GM12878 (cell line): ENCODE data around the gene NOP56. TPM values are rescaled to one million over a fixed set of nuclear protein-coding genes. Genes with fewer than 3 reads are reported as not detected.

Experiments
- ATAC-seq: fragments of 200-7000 bp; cut with Tn5 transposase; 3 replicates; pipeline ENCODE4 v1.9.1; 2020; ENCODE audit warnings: mild to moderate bottlenecking, moderate library complexity
- BruUV-seq: library from RNA; stranded (reverse); fragments of 400-500 nt; replicated peaks from 2 replicates; lab custom pipeline; 2021; lab: Mats Ljungman, UMichigan
- CTCF ChIA-PET: fragments of 300-600 bp; sonication (Branson Sonifier 250); formaldehyde crosslinking; extraction: SDS; loops from one replicate; lab custom pipeline; 2021; ENCODE audit warnings: inconsistent platforms; lab: Yijun Ruan, JAX
- POLR2A ChIA-PET: fragments of 350-600 bp; formaldehyde crosslinking; extraction: SDS; loops from one replicate; lab custom pipeline; 2021; ENCODE audit warnings: inconsistent platforms; lab: Charles Lee
- RAD21 ChIA-PET: fragments of 300-600 bp; sonication (Branson Sonifier 250); formaldehyde crosslinking; loops from one replicate; lab custom pipeline; 2023; ENCODE audit warnings: antibody characterized with exemption; ENCODE audit not compliant: unreplicated experiment; lab: Charles Lee
- SMC1A ChIA-PET: fragments of 300-600 bp; sonication (Branson Sonifier 250); formaldehyde crosslinking; loops from one replicate; lab custom pipeline; 2023; ENCODE audit not compliant: unreplicated experiment, uncharacterized antibody; lab: Charles Lee
- DNase-seq: peaks from one replicate; pipeline ENCODE4 v3.0.0-alpha.2; 2011; ENCODE audit warnings: low read depth, low spot score
- FAIRE-seq: peaks from 3 replicates; lab custom pipeline; 2011; peaks lifted over from hg19 to GRCh38; lab: Jason Lieb, UNC
- H2AFZ ChIP-seq: 2 replicates; pipeline ENCODE4 v1.6.0; 2011; ENCODE audit warnings: low read depth, low read length, control low read depth; ENCODE audit not compliant: control insufficient read depth
- H3K27ac ChIP-seq: 2 replicates; pipeline ENCODE4 v1.5.1; 2011; ENCODE audit warnings: control low read depth; ENCODE audit not compliant: control insufficient read depth, insufficient read depth
- H3K27me3 ChIP-seq, 2 experiments: replicated peaks in 1 of 2; 2 replicates each; pipeline versions ENCODE4 v1.6.0 to v1.6.1; 2011; ENCODE audit warnings: low read length in 1 of 2; ENCODE audit not compliant: control insufficient read depth in 2 of 2, insufficient read depth in 2 of 2
- H3K36me3 ChIP-seq, 2 experiments: 2 replicates each; pipeline ENCODE4 v1.5.1; 2011; ENCODE audit warnings: low read length in 1 of 2; ENCODE audit not compliant: control insufficient read depth in 2 of 2, insufficient read depth in 2 of 2
- H3K4me1 ChIP-seq: 2 replicates; pipeline ENCODE4 v1.6.1; 2011; ENCODE audit warnings: mild to moderate bottlenecking, low read length, moderate library complexity, mixed read lengths; ENCODE audit not compliant: control insufficient read depth, insufficient read depth
- H3K4me2 ChIP-seq: 2 replicates; pipeline ENCODE4 v1.6.0; 2011; ENCODE audit warnings: control low read depth; ENCODE audit not compliant: control insufficient read depth, insufficient read depth
- H3K4me3 ChIP-seq: fragments of 200-600 bp; sonication (generic); 2 replicates; pipeline ENCODE4 v1.5.1; 2016
- H3K79me2 ChIP-seq: 2 replicates; pipeline ENCODE4 v1.6.0; 2011; ENCODE audit warnings: low read length; ENCODE audit not compliant: control insufficient read depth, insufficient read depth
- H3K9ac ChIP-seq: 2 replicates; pipeline ENCODE4 v1.8.0; 2011; ENCODE audit warnings: low read length, control low read depth, mixed read lengths; ENCODE audit not compliant: control insufficient read depth, insufficient read depth
- H3K9me3 ChIP-seq: replicated peaks from 3 replicates; pipeline ENCODE4 v1.5.1; 2011; ENCODE audit warnings: mild to moderate bottlenecking, low read length; ENCODE audit not compliant: control insufficient read depth, insufficient read depth
- H4K20me1 ChIP-seq: 2 replicates; pipeline ENCODE4 v1.6.0; 2011; ENCODE audit not compliant: control insufficient read depth, insufficient read depth
- BHLHE40 ChIP-seq, 2 experiments: fragments of 450-650 bp in 1 of 2; IDR thresholded peaks; 2 replicates each; pipeline ENCODE4 v1.6.1; 2011 to 2017; ENCODE audit warnings: low read depth in 2 of 2, borderline replicate concordance in 1 of 2, improper control_type of control experiment in 1 of 2, low read length in 1 of 2, mild to moderate bottlenecking in 1 of 2
- CREM ChIP-seq: IDR thresholded peaks from 2 replicates; pipeline ENCODE4 v1.6.1; 2014; ENCODE audit warnings: antibody characterized with exemption, low read depth
- FOXM1 ChIP-seq: IDR thresholded peaks from 2 replicates; pipeline ENCODE4 v1.6.1; 2012; ENCODE audit warnings: low read depth, mild to moderate bottlenecking, inconsistent platforms, low read length, moderate library complexity
- GATAD2B ChIP-seq: fragments of 450-650 bp; conservative IDR thresholded peaks from 2 replicates; pipeline ENCODE4 v1.6.1; 2017; ENCODE audit warnings: low read depth, mild to moderate bottlenecking, moderate library complexity
- IKZF1 ChIP-seq: fragments of 450-650 bp; conservative IDR thresholded peaks from 2 replicates; pipeline ENCODE4 v1.6.1; 2017; ENCODE audit warnings: antibody characterized with exemption, mild to moderate bottlenecking
- MEF2B ChIP-seq: fragments of 450-650 bp; IDR thresholded peaks from 2 replicates; pipeline ENCODE4 v1.6.1; 2018; ENCODE audit warnings: mild to moderate bottlenecking, moderate library complexity; ENCODE audit not compliant: partially characterized antibody, poor library complexity, severe bottlenecking
- MYC ChIP-seq: IDR thresholded peaks from 2 replicates; pipeline ENCODE4 v1.6.1; 2011; ENCODE audit warnings: mild to moderate bottlenecking, low read length, moderate library complexity, inconsistent platforms; ENCODE audit not compliant: insufficient read depth, insufficient replicate concordance, insufficient read length, severe bottlenecking
- NFXL1 ChIP-seq: fragments of 450-650 bp; IDR thresholded peaks from 2 replicates; pipeline ENCODE4 v1.6.1; 2017; ENCODE audit warnings: antibody characterized with exemption, mild to moderate bottlenecking, borderline replicate concordance
- PAX5 ChIP-seq: IDR thresholded peaks from 2 replicates; pipeline ENCODE4 v1.6.1; 2011; ENCODE audit warnings: low read depth, low read length, borderline replicate concordance
- POU2F2 ChIP-seq: IDR thresholded peaks from 3 replicates; pipeline ENCODE4 v1.6.1; 2011; ENCODE audit warnings: low read depth, mild to moderate bottlenecking, low read length, borderline replicate concordance
- RAD51 ChIP-seq: fragments of 450-650 bp; IDR thresholded peaks from 2 replicates; pipeline ENCODE4 v1.6.1; 2016; ENCODE audit warnings: moderate library complexity, mild to moderate bottlenecking, inconsistent platforms
- REST ChIP-seq: IDR thresholded peaks from 2 replicates; pipeline ENCODE4 v1.6.1; 2012; ENCODE audit warnings: mild to moderate bottlenecking, low read depth, low read length
- RUNX3 ChIP-seq: IDR thresholded peaks from 2 replicates; pipeline ENCODE4 v1.6.1; 2012; ENCODE audit warnings: low read length, inconsistent platforms
- SRF ChIP-seq, 2 experiments: IDR thresholded peaks; 2 replicates each; pipeline ENCODE4 v1.6.1; 2011; ENCODE audit warnings: low read depth in 2 of 2, low read length in 2 of 2, mild to moderate bottlenecking in 1 of 2, moderate library complexity in 1 of 2
- ZNF274 ChIP-seq: IDR thresholded peaks from one replicate; pipeline ENCODE4 v1.8.0; 2011; ENCODE audit not compliant: insufficient read length, insufficient read depth
- WGBS: methylation state at CpG from one replicate; pipeline ENCODE4 v1.1.6; 2016; ENCODE audit warnings: low lambda C conversion rate; ENCODE audit not compliant: insufficient replicate concordance, insufficient coverage; ENCODE audit errors: missing lambda C conversion rate; 5-methylcytosine and 5-hydroxymethylcytosine counted together
- in situ Hi-C: fragments of 300-500 bp; cut with MboI; formaldehyde crosslinking; loops from 9 replicates; pipeline ENCODE4 v1.14.3; 2018; ENCODE audit warnings: mixed read lengths
- intact Hi-C: fragments of 100-400 bp; cut with micrococcal nuclease; formaldehyde crosslinking; loops from one replicate; pipeline ENCODE4 v1.14.2; 2022; ENCODE audit not compliant: unreplicated experiment
- polyA plus RNA-seq, 11 experiments: library from polyadenylated mRNA; depleted of rRNA in 4 of 11; unstranded in 6 of 11; stranded (reverse) in 5 of 11; fragments of >200 nt; fragmentation: Nextera tagmentation in 4 of 11; fragmentation: Illumina TruSeq in 1 of 11; extraction: Ambion mirVana in 4 of 11; extraction: Trizol in 1 of 11; gene quantifications; 1 replicate in 1 of 11; 2 replicates in 10 of 11; pipeline versions ENCODE4 v1.2.1 to v1.2.3, GENCODE V29; 2011 to 2016; ENCODE audit warnings: inconsistent platforms in 2 of 11, missing spikeins in 2 of 11, low read depth in 1 of 11
- total RNA-seq, 4 experiments: library from RNA; depleted of rRNA in 3 of 4; stranded (reverse); fragments of >200 nt in 3 of 4; fragmentation: Illumina TruSeq in 1 of 4; extraction: Trizol in 1 of 4; gene quantifications; 2 replicates each; pipeline versions ENCODE4 v1.2.1 to v1.2.3, GENCODE V29; 2013 to 2021
- TF ChIP-seq, protein P1 (sequence below): IDR thresholded peaks from 2 replicates; pipeline ENCODE4 v1.6.1; 2011; ENCODE audit warnings: borderline replicate concordance, low read depth, mild to moderate bottlenecking, moderate library complexity, mixed read lengths, low read length; ENCODE audit not compliant: insufficient read depth; ENCODE audit errors: extremely low read length

Gene NOP56
- total and polyA plus RNA-seq, 10 of the 15 experiments (the other 5 are each of a cell fraction or from before 2014, with no cell fraction given) = 254 to 550 (median 464) TPM

- TF ChIP-seq PAX5 (no peak), GATAD2B (no peak), BHLHE40 (IDR thresholded peaks at IDR 0.05; ENCODE audit: borderline replicate concordance in 1 of 2, low read depth in 2 of 2, low read length in 1 of 2) (no peak), SRF (IDR thresholded peaks at IDR 0.05; ENCODE audit: low read depth in 2 of 2, low read length in 2 of 2) (no peak)
Measured at GRCh38 chr20:2643708-2644107, 8.7 kb upstream of the NOP56 start (continued).

DNA sequence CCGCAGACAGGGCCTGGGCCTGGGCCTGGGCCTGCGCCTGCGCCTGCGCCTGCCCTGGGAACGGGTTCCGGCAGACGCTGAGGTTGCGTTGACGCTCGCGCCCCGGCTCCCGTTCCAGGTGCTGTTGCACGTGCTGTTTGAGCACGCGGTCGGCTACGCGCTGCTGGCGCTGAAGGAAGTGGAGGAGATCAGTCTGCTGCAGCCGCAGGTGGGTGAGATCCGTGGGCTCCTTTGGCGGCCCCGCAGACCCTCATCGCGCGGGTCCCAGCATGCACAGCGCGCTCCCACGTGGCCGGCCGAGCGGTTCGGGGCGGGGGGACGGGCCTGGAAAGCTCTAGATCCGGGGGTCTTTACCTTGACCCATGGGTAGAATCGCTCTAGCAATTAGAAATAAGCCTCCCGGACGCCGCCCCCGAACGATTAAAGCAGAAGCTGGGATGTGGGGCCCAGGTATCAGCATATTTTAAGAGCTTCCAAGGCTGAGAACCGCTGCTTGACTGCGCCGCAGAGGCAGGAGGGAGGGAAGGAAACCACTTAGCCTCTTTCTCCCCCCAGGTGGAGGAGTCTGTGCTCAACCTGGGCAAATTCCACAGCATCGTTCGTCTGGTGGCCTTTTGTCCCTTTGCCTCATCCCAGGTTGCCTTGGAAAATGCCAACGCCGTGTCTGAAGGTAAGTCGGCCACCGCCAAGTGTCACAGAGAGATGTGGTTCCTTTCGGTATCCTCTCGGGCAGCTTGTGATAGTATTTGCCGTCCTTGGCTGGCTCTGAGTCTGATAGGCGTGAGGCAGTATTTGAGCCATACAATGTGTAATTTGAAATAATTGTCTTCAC is 508 bp downstream of the NOP56 start:
- peak overlapping the region; percentile 90 for H2AFZ ChIP-seq
- peak overlapping the region; percentile 95 for H3K4me3 ChIP-seq
- ChIA-PET SMC1A (interaction anchor here (0.6 to 4.9 kb wide), 3 partner anchors 12 to 183 kb away, joined by 3 to 25 read pairs (median 7); partner anchors contain the start of gene IDH3B), CTCF (interaction anchor here (0.6 to 2.4 kb wide), 5 partner anchors 9 to 260 kb away, joined by 3 to 13 read pairs (median 7); partner anchors contain the start of gene IDH3B), RAD21 (interaction anchor here (1.8 kb wide), 2 partner anchors 11 to 348 kb away, joined by 3 to 4 read pairs; partner anchors contain the start of gene IDH3B), POLR2A (interaction anchor here (0.5 to 5.6 kb wide), 7 partner anchors 12 to 1254 kb away, joined by 3 to 47 read pairs (median 4); partner anchors contain the start of genes IDH3B and SNRPB)
- in situ Hi-C loops = no loop called here
- intact Hi-C loops = loop anchor here (2.0 to 5.0 kb wide), 2 partner anchors 128 to 181 kb away; partner anchors contain the start of gene SNRPB
- TSS peak; percentile 60 for BruUV-seq
- no peaks in the 10 kb centered on the region for H3K9me3 ChIP-seq
- H3K36me3 ChIP-seq = peaks cover 24 to 32% of the 10 kb centered on the region in 2 experiments
- DNase-seq (no peak), ATAC-seq (peak; percentile 71), FAIRE-seq (no peak)
- peaks cover 52% of the 10 kb centered on the region for H3K79me2 ChIP-seq
- WGBS = under 1% methylated on average over 46 of the region's 56 CpGs
- H3K9ac ChIP-seq = peak overlapping the region; percentile 95
- H3K27ac ChIP-seq = peak overlapping the region; percentile 84
- H3K4me1 ChIP-seq = peaks cover 13% of the 10 kb centered on the region
- peaks cover 17% of the 10 kb centered on the region for H4K20me1 ChIP-seq
- no peaks in the 10 kb centered on the region for H3K27me3 ChIP-seq
- peak overlapping the region; percentile 95 for H3K4me2 ChIP-seq
- TF ChIP-seq IKZF1 = peak; percentile 81
- no peak for TF ChIP-seq NFXL1
- TF ChIP-seq FOXM1 = no peak
- TF ChIP-seq RUNX3 = peak; percentile 3; the same call in 1 of the 2 replicates
- peak; percentile 96 for TF ChIP-seq MYC
- TF ChIP-seq, protein P1, sequence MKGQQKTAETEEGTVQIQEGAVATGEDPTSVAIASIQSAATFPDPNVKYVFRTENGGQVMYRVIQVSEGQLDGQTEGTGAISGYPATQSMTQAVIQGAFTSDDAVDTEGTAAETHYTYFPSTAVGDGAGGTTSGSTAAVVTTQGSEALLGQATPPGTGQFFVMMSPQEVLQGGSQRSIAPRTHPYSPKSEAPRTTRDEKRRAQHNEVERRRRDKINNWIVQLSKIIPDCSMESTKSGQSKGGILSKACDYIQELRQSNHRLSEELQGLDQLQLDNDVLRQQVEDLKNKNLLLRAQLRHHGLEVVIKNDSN = peak; percentile 89
- peak; percentile 47 for TF ChIP-seq CREM
- TF ChIP-seq ZNF274 = no peak
- peak in 1 of 2 experiments; percentile 95; a peak in 2 of 4 replicates for TF ChIP-seq BHLHE40 (IDR thresholded peaks at IDR 0.05; ENCODE audit: borderline replicate concordance in 1 of 2, low read depth in 2 of 2, low read length in 1 of 2)
- TF ChIP-seq RAD51 = peak; percentile 77
- 0 out of 2 replicates have a peak, but pooled peaks have one; percentile 43 for TF ChIP-seq REST
- peak; percentile 3; the same call in 2 of the 3 replicates for TF ChIP-seq POU2F2
- TF ChIP-seq MEF2B = no peak
